Suprapubic skin (tissue), 4 donors: Measurements from ENCODE around the gene ANK3. TPM values are rescaled to one million over a fixed set of nuclear protein-coding genes. Genes with fewer than 3 reads are reported as not detected.

Experiments used
- DNase-seq, 2 donors: peaks; one replicate each; pipeline ENCODE4 v3.0.0-alpha.2; 2019; ENCODE audit warnings: low spot score in 2 of 2
- H3K27ac ChIP-seq: fragments of 200-600 bp; sonication (generic); one replicate; pipeline ENCODE4 v1.5.1; 2019
- H3K27me3 ChIP-seq: fragments of 200-600 bp; sonication (generic); one replicate; pipeline ENCODE4 v1.5.1; 2019
- H3K36me3 ChIP-seq: fragments of 200-600 bp; sonication (generic); one replicate; pipeline ENCODE4 v1.5.1; 2019
- H3K4me1 ChIP-seq: fragments of 200-600 bp; sonication (generic); one replicate; pipeline ENCODE4 v1.5.1; 2019
- H3K4me3 ChIP-seq: fragments of 200-600 bp; sonication (generic); one replicate; pipeline ENCODE4 v1.5.1; 2019; ENCODE audit warnings: mild to moderate bottlenecking
- H3K9me3 ChIP-seq: fragments of 200-600 bp; sonication (generic); one replicate; pipeline ENCODE4 v1.5.1; 2019
- EP300 ChIP-seq: sonication (generic); formaldehyde crosslinking; IDR thresholded peaks from one replicate; pipeline ENCODE4 v1.6.1; 2017; ENCODE audit warnings: antibody characterized with exemption
- POLR2A ChIP-seq, 2 donors: fragments of 450-650 bp; IDR thresholded peaks; one replicate each; pipeline ENCODE4 v1.6.1; 2017; ENCODE audit warnings: antibody characterized with exemption in 2 of 2, mild to moderate bottlenecking in 2 of 2, moderate library complexity in 2 of 2
- POLR2AphosphoS5 ChIP-seq, 3 donors: sonication (generic); formaldehyde crosslinking; IDR thresholded peaks; one replicate each; pipeline ENCODE4 v1.6.1; 2017; ENCODE audit warnings: antibody characterized with exemption in 3 of 3
- WGBS: methylation state at CpG from one replicate; pipeline ENCODE4 v1.1.5; 2018; 5-methylcytosine and 5-hydroxymethylcytosine counted together
- total RNA-seq, 4 donors: library from RNA; depleted of rRNA; stranded (reverse); fragments of >200 nt; gene quantifications; one replicate each; pipeline ENCODE4 v1.1.0, GENCODE V29; 2016
- TF ChIP-seq, protein P1 (sequence below), 2 donors: fragments of 200-600 bp in 1 of 2; fragments of 450-650 bp in 1 of 2; sonication (generic) in 1 of 2; IDR thresholded peaks; one replicate each; pipeline ENCODE4 v1.5.1; 2016 to 2019; ENCODE audit warnings: antibody characterized with exemption in 2 of 2, mild to moderate bottlenecking in 1 of 2, moderate library complexity in 1 of 2

The ANK3 gene
- total RNA-seq, 4 donors from 2014 or later: 89.1 to 191 (median 112) TPM

DNA sequence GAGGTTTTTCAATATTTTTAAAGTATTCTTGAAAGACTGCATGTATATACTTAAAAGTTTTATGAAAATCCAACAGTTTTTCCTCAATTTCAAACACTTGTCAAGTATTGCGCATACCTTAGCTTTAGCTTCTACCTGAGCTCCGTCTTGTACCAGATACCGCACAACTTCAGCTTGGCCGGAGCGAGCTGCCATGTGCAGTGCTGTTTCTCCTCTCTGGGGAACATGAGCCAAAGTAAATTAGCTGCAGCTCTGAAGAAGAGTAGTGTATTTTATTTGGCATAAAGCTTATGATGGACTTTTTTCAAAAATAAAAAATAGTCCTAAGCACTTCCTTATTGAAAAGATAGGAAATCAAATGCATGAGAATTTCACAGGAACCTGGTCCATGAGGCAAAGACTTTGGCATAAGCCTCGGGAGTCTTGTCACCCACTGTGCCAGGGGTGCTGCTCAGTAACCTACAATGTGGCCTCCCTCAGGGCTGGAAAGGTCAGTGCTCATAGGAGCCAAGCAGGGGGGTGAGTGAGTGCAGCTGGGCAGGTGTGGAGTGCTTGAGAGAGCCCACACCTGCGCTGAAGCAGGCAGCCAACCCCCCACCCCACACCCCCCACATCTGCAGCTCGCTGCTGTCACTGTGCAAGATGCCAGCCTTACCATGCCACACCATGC lies 189.5 kb downstream of the ANK3 start:
- TF ChIP-seq, protein P1, sequence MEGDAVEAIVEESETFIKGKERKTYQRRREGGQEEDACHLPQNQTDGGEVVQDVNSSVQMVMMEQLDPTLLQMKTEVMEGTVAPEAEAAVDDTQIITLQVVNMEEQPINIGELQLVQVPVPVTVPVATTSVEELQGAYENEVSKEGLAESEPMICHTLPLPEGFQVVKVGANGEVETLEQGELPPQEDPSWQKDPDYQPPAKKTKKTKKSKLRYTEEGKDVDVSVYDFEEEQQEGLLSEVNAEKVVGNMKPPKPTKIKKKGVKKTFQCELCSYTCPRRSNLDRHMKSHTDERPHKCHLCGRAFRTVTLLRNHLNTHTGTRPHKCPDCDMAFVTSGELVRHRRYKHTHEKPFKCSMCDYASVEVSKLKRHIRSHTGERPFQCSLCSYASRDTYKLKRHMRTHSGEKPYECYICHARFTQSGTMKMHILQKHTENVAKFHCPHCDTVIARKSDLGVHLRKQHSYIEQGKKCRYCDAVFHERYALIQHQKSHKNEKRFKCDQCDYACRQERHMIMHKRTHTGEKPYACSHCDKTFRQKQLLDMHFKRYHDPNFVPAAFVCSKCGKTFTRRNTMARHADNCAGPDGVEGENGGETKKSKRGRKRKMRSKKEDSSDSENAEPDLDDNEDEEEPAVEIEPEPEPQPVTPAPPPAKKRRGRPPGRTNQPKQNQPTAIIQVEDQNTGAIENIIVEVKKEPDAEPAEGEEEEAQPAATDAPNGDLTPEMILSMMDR (IDR thresholded peaks at IDR 0.05): no peak
- TF ChIP-seq POLR2AphosphoS5 (IDR thresholded peaks at IDR 0.05) (no peak), EP300 (no peak), POLR2A (IDR thresholded peaks at IDR 0.05) (no peak)
- 74% methylated on average over 8 of the region's 8 CpGs for WGBS
- Histone ChIP-seq H3K4me1 (peaks cover 5% of the 10 kb centered on the region), H3K9me3 (no peaks in the 10 kb centered on the region), H3K27me3 (no peaks in the 10 kb centered on the region), H3K36me3 (peaks cover 10% of the 10 kb centered on the region), H3K4me3 (no peak overlapping the region), H3K27ac (no peak overlapping the region)
- DNase-seq: no peak

DNA sequence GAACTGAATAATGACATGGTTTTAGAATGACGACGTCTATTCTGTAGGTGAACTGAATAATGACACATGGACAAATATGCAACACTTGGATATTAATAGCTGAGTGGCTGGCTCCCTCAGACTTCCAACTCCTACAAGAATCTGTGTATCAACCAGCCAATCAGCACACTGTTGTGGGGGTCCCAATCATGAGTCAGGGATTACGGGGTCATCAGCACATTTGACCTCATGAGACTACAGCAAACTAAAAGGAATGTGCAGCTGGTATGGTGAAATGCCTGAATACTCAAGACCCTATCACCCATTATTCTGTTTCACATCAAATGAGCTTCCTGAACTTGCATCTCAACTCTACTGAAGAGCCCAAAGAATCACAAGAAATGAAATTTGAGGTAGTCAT lies 192.5 kb downstream of the ANK3 start:
- H3K36me3 ChIP-seq: peaks cover 15% of the 10 kb centered on the region
- no peak overlapping the region for H3K27ac ChIP-seq
- H3K4me3 ChIP-seq: no peak overlapping the region
- 77% methylated on average over 3 of the region's 3 CpGs for WGBS
- no peaks in the 10 kb centered on the region for H3K9me3 ChIP-seq
- TF ChIP-seq POLR2A (IDR thresholded peaks at IDR 0.05): no peak
- TF ChIP-seq, protein P1 (IDR thresholded peaks at IDR 0.05): no peak
- no peak for TF ChIP-seq POLR2AphosphoS5 (IDR thresholded peaks at IDR 0.05)
- DNase-seq: no peak
- H3K27me3 ChIP-seq: no peaks in the 10 kb centered on the region
- peaks cover 5% of the 10 kb centered on the region for H3K4me1 ChIP-seq

DNA sequence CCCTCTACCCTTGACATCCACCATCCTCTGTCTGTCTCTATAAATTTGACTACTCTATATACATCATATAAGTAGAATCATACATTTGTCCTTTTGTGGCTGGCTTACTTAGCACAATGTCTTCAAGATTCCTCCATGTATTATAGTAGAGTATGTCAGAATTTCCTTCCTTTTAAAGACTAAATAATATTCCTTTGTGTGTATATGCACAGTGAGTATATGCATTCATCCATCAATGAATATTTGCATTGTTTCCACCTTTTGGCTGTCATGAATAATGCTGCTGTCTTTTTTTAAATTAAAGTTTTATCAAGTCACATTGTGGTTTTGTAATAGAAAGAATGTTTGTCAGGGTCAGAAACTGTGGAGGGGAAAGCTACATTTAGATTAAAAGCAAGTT lies 195.3 kb downstream of the ANK3 start:
- no peaks in the 10 kb centered on the region for H3K4me1 ChIP-seq
- TF ChIP-seq POLR2AphosphoS5 (IDR thresholded peaks at IDR 0.05): no peak
- TF ChIP-seq, protein P1 (IDR thresholded peaks at IDR 0.05): no peak
- no peak for TF ChIP-seq EP300
- TF ChIP-seq POLR2A (IDR thresholded peaks at IDR 0.05): no peak
- H3K4me3 ChIP-seq: no peak overlapping the region
- peaks cover 15% of the 10 kb centered on the region for H3K36me3 ChIP-seq
- no peak for DNase-seq
- H3K9me3 ChIP-seq: no peaks in the 10 kb centered on the region
- H3K27me3 ChIP-seq: no peaks in the 10 kb centered on the region
- H3K27ac ChIP-seq: no peak overlapping the region

DNA sequence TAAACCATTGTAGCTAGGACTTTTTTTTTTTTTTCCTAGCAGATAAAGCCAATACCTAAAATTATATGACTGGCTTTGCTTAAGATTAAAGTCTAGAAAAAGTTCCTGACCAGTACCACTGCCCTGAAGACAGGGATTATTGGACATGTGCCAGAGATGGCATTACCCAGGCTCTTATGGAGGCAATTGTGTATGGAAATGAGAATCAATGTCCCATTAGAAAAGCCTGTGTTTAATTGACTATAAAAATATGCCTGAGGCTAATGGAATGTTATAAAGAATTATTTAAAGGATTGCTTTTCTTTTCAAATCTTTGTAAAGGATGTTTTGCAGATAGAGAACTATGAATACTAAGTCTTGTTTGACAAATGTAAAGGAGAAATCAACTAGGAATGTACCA lies 196.7 kb downstream of the ANK3 start:
- no peak for DNase-seq
- Histone ChIP-seq H3K9me3 (no peaks in the 10 kb centered on the region), H3K27ac (no peak overlapping the region), H3K36me3 (peaks cover 9% of the 10 kb centered on the region), H3K27me3 (no peaks in the 10 kb centered on the region), H3K4me1 (no peaks in the 10 kb centered on the region), H3K4me3 (no peak overlapping the region)
- TF ChIP-seq EP300: no peak
- no peak for TF ChIP-seq POLR2AphosphoS5 (IDR thresholded peaks at IDR 0.05)
- TF ChIP-seq, protein P1 (IDR thresholded peaks at IDR 0.05): no peak
- TF ChIP-seq POLR2A (IDR thresholded peaks at IDR 0.05): no peak

DNA sequence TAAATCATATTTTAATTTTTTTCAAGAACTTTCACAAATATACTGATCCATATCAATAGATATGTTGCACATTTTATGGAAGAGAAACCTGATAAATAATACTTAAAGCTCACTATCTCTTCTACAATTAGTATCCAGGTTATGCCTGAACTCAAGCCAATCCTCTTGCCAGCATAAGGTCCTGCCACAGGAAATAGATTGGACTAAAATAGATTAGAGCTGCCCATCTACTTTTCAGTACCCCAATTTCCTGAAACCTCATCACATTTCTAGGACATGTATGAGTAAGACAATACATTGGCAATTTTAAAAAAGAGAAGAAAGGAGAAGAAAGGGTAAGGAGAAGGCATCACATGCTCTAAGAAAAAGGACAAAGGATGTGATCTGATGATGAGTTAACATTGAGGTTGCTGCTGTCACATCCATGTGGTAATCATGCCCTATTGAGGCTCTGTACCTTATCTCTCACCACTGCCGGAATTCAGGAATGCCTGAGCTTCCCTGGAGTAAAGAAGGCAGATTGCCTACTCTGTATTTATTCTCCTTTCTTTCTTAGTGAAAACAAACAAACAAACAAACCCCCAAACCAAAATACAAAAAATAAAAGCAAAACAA lies 199.7 kb downstream of the ANK3 start:
- TF ChIP-seq POLR2AphosphoS5 (IDR thresholded peaks at IDR 0.05): no peak
- no peak for TF ChIP-seq EP300
- H3K4me3 ChIP-seq: no peak overlapping the region
- H3K9me3 ChIP-seq: no peaks in the 10 kb centered on the region
- H3K27ac ChIP-seq: no peak overlapping the region
- no peaks in the 10 kb centered on the region for H3K27me3 ChIP-seq
- no peaks in the 10 kb centered on the region for H3K4me1 ChIP-seq
- WGBS: 80% methylated on average over 1 of the region's 1 CpG
- DNase-seq: no peak
- H3K36me3 ChIP-seq: peaks cover 3% of the 10 kb centered on the region
